Hepatocyte (in vitro differentiated cells): ENCODE measurements around the gene RDX. TPM values are rescaled to one million over a fixed set of nuclear protein-coding genes. Genes with fewer than 3 reads are reported as not detected.

Source experiments
- DNase-seq: peaks from one replicate; pipeline ENCODE4 v3.0.0-alpha.2; 2016; ENCODE audit warnings: low spot score
- H2AFZ ChIP-seq: fragments of 200-600 bp; sonication (generic); 2 replicates; pipeline ENCODE4 v1.6.0; 2016; ENCODE audit warnings: antibody characterized with exemption, mild to moderate bottlenecking
- H3K27ac ChIP-seq: fragments of 200-600 bp; sonication (generic); 2 replicates; pipeline ENCODE4 v1.5.1; 2016; ENCODE audit warnings: mild to moderate bottlenecking
- H3K27me3 ChIP-seq: fragments of 200-600 bp; sonication (generic); 2 replicates; pipeline ENCODE4 v1.6.1; 2016
- H3K36me3 ChIP-seq: fragments of 200-600 bp; sonication (generic); replicated peaks from 2 replicates; pipeline ENCODE4 v1.5.1; 2016; ENCODE audit warnings: low read depth; ENCODE audit not compliant: insufficient read depth
- H3K4me1 ChIP-seq: fragments of 200-600 bp; sonication (generic); 2 replicates; pipeline ENCODE4 v1.5.1; 2016; ENCODE audit warnings: mild to moderate bottlenecking, moderate library complexity; ENCODE audit not compliant: insufficient read depth
- H3K4me2 ChIP-seq: fragments of 200-600 bp; sonication (generic); 2 replicates; pipeline ENCODE4 v1.6.0; 2016
- H3K4me3 ChIP-seq: fragments of 200-600 bp; sonication (generic); 2 replicates; pipeline ENCODE4 v1.5.1; 2016; ENCODE audit warnings: mild to moderate bottlenecking
- H3K79me2 ChIP-seq: fragments of 200-600 bp; sonication (generic); 2 replicates; pipeline ENCODE4 v1.6.0; 2017; ENCODE audit warnings: mild to moderate bottlenecking
- H3K9me2 ChIP-seq: fragments of 200-600 bp; sonication (generic); replicated peaks from 2 replicates; pipeline ENCODE4 v1.6.0; 2017; ENCODE audit warnings: mild to moderate bottlenecking; ENCODE audit not compliant: insufficient read depth
- H3K9me3 ChIP-seq: fragments of 200-600 bp; sonication (generic); 2 replicates; pipeline ENCODE4 v1.5.1; 2016; ENCODE audit warnings: low read depth, mild to moderate bottlenecking
- H4K20me1 ChIP-seq: fragments of 200-600 bp; sonication (generic); 2 replicates; pipeline ENCODE4 v1.6.0; 2016; ENCODE audit warnings: mild to moderate bottlenecking; ENCODE audit not compliant: insufficient read depth, poor library complexity, severe bottlenecking
- CTCF ChIP-seq: fragments of 200-600 bp; sonication (generic); IDR thresholded peaks from 2 replicates; pipeline ENCODE4 v1.5.1; 2016; ENCODE audit warnings: antibody characterized with exemption, mild to moderate bottlenecking; ENCODE audit not compliant: poor library complexity
- EZH2 ChIP-seq: fragments of 200-600 bp; sonication (generic); IDR thresholded peaks from 2 replicates; pipeline ENCODE4 v1.6.1; 2016; ENCODE audit warnings: antibody characterized with exemption, mild to moderate bottlenecking, borderline replicate concordance
- EZH2phosphoT487 ChIP-seq: fragments of 200-600 bp; sonication (generic); IDR thresholded peaks from one replicate; pipeline ENCODE4 v1.6.1; 2018; ENCODE audit warnings: antibody characterized with exemption, mild to moderate bottlenecking, low read depth, moderate library complexity; ENCODE audit not compliant: unreplicated experiment, severe bottlenecking
- whole genome bisulfite sequencing: methylation state at CpG from one replicate; pipeline ENCODE4 v1.1.6; 2016; ENCODE audit warnings: low lambda C conversion rate; ENCODE audit errors: missing lambda C conversion rate; 5-methylcytosine and 5-hydroxymethylcytosine counted together
- polyA plus RNA-seq: library from polyadenylated mRNA; unstranded; fragments of >200 nt; fragmentation: Nextera tagmentation; extraction: Ambion mirVana; gene quantifications from 2 replicates; pipeline ENCODE4 v1.2.1, GENCODE V29; 2016
- total RNA-seq: library from RNA; depleted of rRNA; stranded (reverse); fragments of >200 nt; gene quantifications from 2 replicates; pipeline ENCODE4 v1.2.3, GENCODE V29; 2014

RDX gene
- total and polyA plus RNA-seq, 2 experiments from 2014 or later, result 106 to 143 TPM

- Histone ChIP-seq H3K27ac (no peak overlapping the region), H3K79me2 (no peaks in the 10 kb centered on the region), H3K4me1 (no peaks in the 10 kb centered on the region), H3K27me3 (no peaks in the 10 kb centered on the region), H3K9me3 (no peaks in the 10 kb centered on the region), H3K9me2 (no peaks in the 10 kb centered on the region), H3K4me2 (no peak overlapping the region), H3K4me3 (no peak overlapping the region), H2AFZ (no peak overlapping the region), H4K20me1 (no peaks in the 10 kb centered on the region), H3K36me3 (no peaks in the 10 kb centered on the region)
- TF ChIP-seq EZH2phosphoT487, result no peak
- TF ChIP-seq EZH2, result no peak
- no peak for TF ChIP-seq CTCF
- 52% methylated on average over 3 of the region's 3 CpGs for WGBS
- no peak for DNase-seq
These were observed 111.3 kb downstream of the RDX start for GRCh38 chr11:110185121-110185591.

GRCh38 chr11:110184456-110184855 is 112.0 kb downstream of the RDX start:
- 95% methylated on average over 7 of the region's 7 CpGs for WGBS
- no peak overlapping the region for H3K27ac ChIP-seq
- H3K79me2 ChIP-seq, result no peaks in the 10 kb centered on the region

GRCh38 chr11:110182886-110183285 is 113.5 kb downstream of the RDX start:
- H3K36me3 ChIP-seq, result no peaks in the 10 kb centered on the region
- no peak overlapping the region for H3K27ac ChIP-seq
- H4K20me1 ChIP-seq, result no peaks in the 10 kb centered on the region
- no peaks in the 10 kb centered on the region for H3K27me3 ChIP-seq
- no peak overlapping the region for H3K4me3 ChIP-seq
- H3K4me2 ChIP-seq, result no peak overlapping the region
- H3K9me3 ChIP-seq, result no peaks in the 10 kb centered on the region
- H3K79me2 ChIP-seq, result no peaks in the 10 kb centered on the region
- H3K4me1 ChIP-seq, result no peaks in the 10 kb centered on the region
- TF ChIP-seq CTCF (no peak), EZH2phosphoT487 (no peak), EZH2 (no peak)
- DNase-seq, result no peak
- no peaks in the 10 kb centered on the region for H3K9me2 ChIP-seq
- 91% methylated on average over 5 of the region's 5 CpGs for WGBS
- H2AFZ ChIP-seq, result no peak overlapping the region

More at GRCh38 chr11:110184456-110184855, 112.0 kb downstream of the RDX start:
- DNase-seq, result no peak
- Histone ChIP-seq H3K27me3 (no peaks in the 10 kb centered on the region), H4K20me1 (no peaks in the 10 kb centered on the region), H3K36me3 (no peaks in the 10 kb centered on the region), H3K4me3 (no peak overlapping the region), H3K9me3 (no peaks in the 10 kb centered on the region), H3K9me2 (no peaks in the 10 kb centered on the region), H3K4me2 (no peak overlapping the region), H2AFZ (no peak overlapping the region), H3K4me1 (no peaks in the 10 kb centered on the region)
- TF ChIP-seq CTCF (no peak), EZH2 (no peak), EZH2phosphoT487 (no peak)

- Histone ChIP-seq H2AFZ (no peak overlapping the region), H3K27ac (no peak overlapping the region), H4K20me1 (no peaks in the 10 kb centered on the region), H3K4me3 (no peak overlapping the region), H3K9me2 (no peaks in the 10 kb centered on the region), H3K79me2 (no peaks in the 10 kb centered on the region), H3K4me2 (no peak overlapping the region), H3K27me3 (no peaks in the 10 kb centered on the region), H3K4me1 (peaks cover 5% of the 10 kb centered on the region), H3K36me3 (no peaks in the 10 kb centered on the region), H3K9me3 (no peaks in the 10 kb centered on the region)
- no peak for TF ChIP-seq CTCF
- no peak for TF ChIP-seq EZH2phosphoT487
- no peak for TF ChIP-seq EZH2
- 90% methylated on average over 4 of the region's 4 CpGs for WGBS
- DNase-seq, result no peak
These were observed 117.3 kb downstream of the RDX start for GRCh38 chr11:110179064-110179463.
